ENCODE measurements around the gene LCN15.

DNA sequence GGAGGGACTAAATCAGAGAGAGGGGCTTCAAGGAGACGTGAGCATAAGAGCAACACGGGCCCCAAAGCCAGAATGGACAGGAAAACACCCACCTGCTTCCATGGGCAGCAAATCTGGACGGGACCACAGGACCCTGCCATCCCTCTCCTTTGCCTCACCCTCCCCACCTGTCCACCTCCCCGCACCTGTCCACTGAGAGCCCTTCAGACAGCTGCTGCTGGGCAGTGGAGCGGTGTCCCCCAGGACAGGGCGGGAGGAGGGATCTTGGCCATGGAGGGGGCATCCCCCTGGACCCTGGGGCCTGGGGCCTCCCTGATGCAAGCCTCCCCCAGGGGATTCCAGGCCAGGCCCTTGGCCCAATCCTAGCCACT, 34.4 kb upstream of the LCN15 start:
- no peak for TF ChIP-seq CBFB (IDR thresholded peaks at IDR 0.05; ENCODE audit: low read depth)
- TF ChIP-seq POLR2AphosphoS2 (IDR thresholded peaks at IDR 0.05; ENCODE audit: low read depth, low read length): no peak
- no peak for TF ChIP-seq BCL11A (IDR thresholded peaks at IDR 0.05; ENCODE audit: low read depth, low read length)
